ENCODE measurements around the gene BRICD5. TPM values are rescaled to one million over a fixed set of nuclear protein-coding genes. Genes with fewer than 3 reads are reported as not detected.

Gene BRICD5
- total and polyA plus RNA-seq, 8 donors: 2.6 to 78.8 (median 9.7) TPM

GRCh38 chr16:2250652-2251295 lies 40.1 kb upstream of the BRICD5 start:
- H3K27me3 ChIP-seq: no peaks in the 10 kb centered on the region
- DNase-seq: peak in 1 of 2 donors; percentile 62
- H3K9me3 ChIP-seq: no peaks in the 10 kb centered on the region
- WGBS, 5 donors: 3 to 6% (median 5%) methylated on average over 26 to 35 of the region's 35 CpGs
- peaks cover 15 to 36% (median 29%) of the 10 kb centered on the region in 4 donors for H3K4me1 ChIP-seq
- intact Hi-C loops (cut with DNase I; ENCODE audit: low total_unique reads): loop anchor here (10.0 kb wide), 1 partner anchor 46 kb away; the partner anchor contains the start of gene MLST8
- H3K36me3 ChIP-seq: peaks cover 42 to 53% (median 49%) of the 10 kb centered on the region in 4 donors
- peak overlapping the region; percentile 67 to 75 (median 71) for H3K4me3 ChIP-seq
- peak overlapping the region; percentile 88 to 99 (median 93) for H3K27ac ChIP-seq
- no peak for TF ChIP-seq POLR2AphosphoS5 (IDR thresholded peaks at IDR 0.05)
- no peak for TF ChIP-seq POLR2A (IDR thresholded peaks at IDR 0.05)
- no peak for TF ChIP-seq EP300 (IDR thresholded peaks at IDR 0.05)
- TF ChIP-seq CTCF (IDR thresholded peaks at IDR 0.05): no peak

DNA sequence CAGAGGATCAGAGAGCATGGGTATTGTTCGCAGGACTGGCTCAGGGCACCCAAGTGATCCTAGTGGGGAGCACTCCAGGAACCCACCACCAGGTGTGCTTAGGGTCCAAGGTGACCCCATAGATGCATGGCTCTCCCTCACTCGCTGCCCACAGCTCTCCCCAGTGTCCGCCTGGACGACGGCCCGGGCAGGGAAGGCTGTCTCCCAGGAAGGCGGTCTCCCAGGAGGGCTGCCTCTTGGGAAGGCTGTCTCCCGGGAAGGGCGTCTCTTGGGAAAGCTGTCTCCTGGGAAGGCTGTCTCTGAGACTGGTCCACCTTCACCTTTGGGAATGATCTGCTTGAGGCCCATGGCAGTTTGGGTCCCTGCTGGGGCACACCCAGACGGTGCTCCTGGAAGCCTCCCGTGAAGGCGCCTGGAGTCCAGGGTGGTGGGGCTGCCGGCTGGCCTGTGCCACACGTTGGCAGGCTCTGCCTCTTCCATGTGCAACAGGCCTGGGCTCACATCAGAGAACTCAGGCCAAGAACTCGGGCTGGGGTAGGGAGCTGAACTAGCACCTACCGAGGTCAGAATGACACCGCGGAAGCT lies 35.7 kb upstream of the BRICD5 start:
- peaks cover 42 to 63% (median 59%) of the 10 kb centered on the region in 4 donors for H3K36me3 ChIP-seq
- 88 to 93% (median 91%) methylated on average over 14 to 18 of the region's 18 CpGs for WGBS, 5 donors
- peaks cover 8 to 22% (median 15%) of the 10 kb centered on the region in 4 donors for H3K4me1 ChIP-seq

DNA sequence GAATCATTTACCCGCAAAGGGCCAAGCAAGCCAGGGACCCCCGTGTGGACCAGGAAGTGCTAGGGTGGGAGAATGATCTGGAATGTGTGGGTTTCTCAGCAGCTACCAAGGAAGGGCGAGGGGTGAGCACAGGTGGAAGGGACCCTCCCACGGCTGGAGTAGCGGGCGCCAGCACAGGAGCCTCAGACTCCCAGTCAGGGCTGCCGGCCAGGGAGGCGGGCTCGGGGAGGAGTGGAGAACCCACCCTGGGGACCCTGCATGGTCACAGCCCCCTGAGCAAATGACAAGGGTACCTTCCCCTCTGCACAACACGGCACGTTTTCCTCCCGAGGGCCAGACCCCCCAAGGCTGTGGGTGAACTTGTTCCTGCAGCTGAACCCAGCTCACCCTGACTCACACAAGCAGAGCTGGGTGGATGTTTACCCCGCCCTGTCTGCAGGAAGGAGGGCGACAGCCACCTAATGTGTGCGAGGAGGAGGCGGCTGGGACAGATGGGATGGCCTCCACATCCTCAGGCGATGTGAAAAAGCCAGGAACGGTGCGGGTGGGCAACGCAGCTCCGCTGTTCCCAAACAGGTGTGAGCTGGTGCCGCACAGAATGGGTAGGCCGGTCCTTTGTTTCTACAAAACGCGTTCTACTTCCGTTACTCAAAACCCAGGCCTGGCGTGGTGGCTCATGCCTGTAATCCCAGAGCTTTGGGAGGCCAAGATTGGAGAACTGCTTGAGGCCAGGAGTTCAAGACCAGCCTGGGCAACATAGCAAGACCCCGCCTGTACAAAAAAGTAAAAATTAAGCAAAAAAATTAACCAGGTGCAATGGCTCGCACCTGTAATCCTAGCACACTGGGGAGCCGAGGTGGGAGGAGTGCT lies 34.5 kb upstream of the BRICD5 start:
- no peak for DNase-seq
- WGBS, 5 donors: 91 to 95% (median 94%) methylated on average over 30 of the region's 30 CpGs
- Histone ChIP-seq H3K4me3 (no peak overlapping the region), H3K9me3 (no peaks in the 10 kb centered on the region), H3K36me3 (peaks cover 42 to 75% (median 71%) of the 10 kb centered on the region in 4 donors), H3K4me1 (peaks cover 2 to 15% (median 8%) of the 10 kb centered on the region in 4 donors), H3K27ac (no peak overlapping the region), H3K27me3 (no peaks in the 10 kb centered on the region)
- no peak for TF ChIP-seq EP300 (IDR thresholded peaks at IDR 0.05)
- TF ChIP-seq POLR2AphosphoS5 (IDR thresholded peaks at IDR 0.05): no peak
- no peak for TF ChIP-seq POLR2A (IDR thresholded peaks at IDR 0.05)
- no peak for TF ChIP-seq CTCF (IDR thresholded peaks at IDR 0.05)
- intact Hi-C loops (cut with DNase I; ENCODE audit: low total_unique reads): no loop called here

More for the DNA sequence above, 35.7 kb upstream of the BRICD5 start:
- DNase-seq: no peak
- no peak overlapping the region for H3K27ac ChIP-seq
- H3K27me3 ChIP-seq: no peaks in the 10 kb centered on the region
- no peaks in the 10 kb centered on the region for H3K9me3 ChIP-seq
- TF ChIP-seq CTCF (IDR thresholded peaks at IDR 0.05): no peak
- no peak for TF ChIP-seq EP300 (IDR thresholded peaks at IDR 0.05)
- no peak for TF ChIP-seq POLR2A (IDR thresholded peaks at IDR 0.05)
- TF ChIP-seq POLR2AphosphoS5 (IDR thresholded peaks at IDR 0.05): no peak
- intact Hi-C loops (cut with DNase I; ENCODE audit: low total_unique reads): no loop called here
- no peak overlapping the region for H3K4me3 ChIP-seq

- H3K4me1 ChIP-seq: peaks cover 0 to 6% (median 2%) of the 10 kb centered on the region in 4 donors
- H3K27me3 ChIP-seq: no peaks in the 10 kb centered on the region
- no peak overlapping the region for H3K27ac ChIP-seq
- peaks cover 42 to 83% (median 74%) of the 10 kb centered on the region in 4 donors for H3K36me3 ChIP-seq
- no peak overlapping the region for H3K4me3 ChIP-seq
- intact Hi-C loops (cut with DNase I; ENCODE audit: low total_unique reads): no loop called here
- DNase-seq: no peak
- TF ChIP-seq POLR2A (IDR thresholded peaks at IDR 0.05) (no peak), CTCF (IDR thresholded peaks at IDR 0.05) (no peak), EP300 (IDR thresholded peaks at IDR 0.05) (no peak), POLR2AphosphoS5 (IDR thresholded peaks at IDR 0.05) (no peak)
- WGBS, 5 donors: 72 to 83% (median 77%) methylated on average over 10 to 17 of the region's 17 CpGs
- H3K9me3 ChIP-seq: no peaks in the 10 kb centered on the region
Observed at GRCh38 chr16:2244301-2244700, 33.6 kb upstream of the BRICD5 start.
